Ishikawa (cell line): ENCODE measurements around the gene ITGA1.

ENCODE experiments used
- EP300 ChIP-seq: IDR thresholded peaks from 2 replicates; pipeline ENCODE4 v1.6.1; 2012; ENCODE audit warnings: borderline replicate concordance
- FOXM1 ChIP-seq: IDR thresholded peaks from 2 replicates; pipeline ENCODE4 v1.6.1; 2012; ENCODE audit warnings: low read depth, borderline replicate concordance
- TAF1 ChIP-seq: IDR thresholded peaks from 2 replicates; pipeline ENCODE4 v1.6.1; 2012; ENCODE audit warnings: low read depth, mild to moderate bottlenecking
- USF1 ChIP-seq: IDR thresholded peaks from 2 replicates; pipeline ENCODE4 v1.6.1; 2012

DNA sequence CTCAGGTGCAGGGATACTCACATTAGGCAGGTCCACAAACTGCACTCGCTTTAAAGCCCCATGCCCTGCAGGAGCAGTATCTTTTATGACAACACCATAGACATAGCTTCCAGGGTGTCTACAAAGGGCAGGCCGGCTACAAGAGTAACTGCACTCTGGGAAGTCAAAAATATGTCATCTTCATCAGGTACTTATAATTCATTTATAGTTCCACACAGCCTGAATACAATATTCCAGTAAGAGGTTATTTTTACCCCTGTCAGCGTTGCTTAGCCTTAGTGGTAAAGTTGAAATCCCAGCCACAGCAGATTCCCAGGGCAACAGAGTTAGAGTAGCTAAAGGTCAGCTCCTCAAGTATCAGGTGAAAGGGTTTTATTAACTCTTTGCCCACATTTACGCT, 119.1 kb downstream of the ITGA1 start:
- TF ChIP-seq EP300, result no peak
- no peak for TF ChIP-seq TAF1
- TF ChIP-seq FOXM1, result no peak
- TF ChIP-seq USF1, result no peak
